Activated CD8-positive, alpha-beta memory T cell treated with anti-CD3 and anti-CD28 coated beads for 24 hours (primary cell): ENCODE measurements around the gene CEP350.
A peak's percentile ranks its signal among the peaks of the same experiment; 100 is the strongest.

Experiments used
- DNase-seq: peaks from one replicate; pipeline ENCODE4 v3.0.0-alpha.2; 2020

Gene CEP350, protein sequence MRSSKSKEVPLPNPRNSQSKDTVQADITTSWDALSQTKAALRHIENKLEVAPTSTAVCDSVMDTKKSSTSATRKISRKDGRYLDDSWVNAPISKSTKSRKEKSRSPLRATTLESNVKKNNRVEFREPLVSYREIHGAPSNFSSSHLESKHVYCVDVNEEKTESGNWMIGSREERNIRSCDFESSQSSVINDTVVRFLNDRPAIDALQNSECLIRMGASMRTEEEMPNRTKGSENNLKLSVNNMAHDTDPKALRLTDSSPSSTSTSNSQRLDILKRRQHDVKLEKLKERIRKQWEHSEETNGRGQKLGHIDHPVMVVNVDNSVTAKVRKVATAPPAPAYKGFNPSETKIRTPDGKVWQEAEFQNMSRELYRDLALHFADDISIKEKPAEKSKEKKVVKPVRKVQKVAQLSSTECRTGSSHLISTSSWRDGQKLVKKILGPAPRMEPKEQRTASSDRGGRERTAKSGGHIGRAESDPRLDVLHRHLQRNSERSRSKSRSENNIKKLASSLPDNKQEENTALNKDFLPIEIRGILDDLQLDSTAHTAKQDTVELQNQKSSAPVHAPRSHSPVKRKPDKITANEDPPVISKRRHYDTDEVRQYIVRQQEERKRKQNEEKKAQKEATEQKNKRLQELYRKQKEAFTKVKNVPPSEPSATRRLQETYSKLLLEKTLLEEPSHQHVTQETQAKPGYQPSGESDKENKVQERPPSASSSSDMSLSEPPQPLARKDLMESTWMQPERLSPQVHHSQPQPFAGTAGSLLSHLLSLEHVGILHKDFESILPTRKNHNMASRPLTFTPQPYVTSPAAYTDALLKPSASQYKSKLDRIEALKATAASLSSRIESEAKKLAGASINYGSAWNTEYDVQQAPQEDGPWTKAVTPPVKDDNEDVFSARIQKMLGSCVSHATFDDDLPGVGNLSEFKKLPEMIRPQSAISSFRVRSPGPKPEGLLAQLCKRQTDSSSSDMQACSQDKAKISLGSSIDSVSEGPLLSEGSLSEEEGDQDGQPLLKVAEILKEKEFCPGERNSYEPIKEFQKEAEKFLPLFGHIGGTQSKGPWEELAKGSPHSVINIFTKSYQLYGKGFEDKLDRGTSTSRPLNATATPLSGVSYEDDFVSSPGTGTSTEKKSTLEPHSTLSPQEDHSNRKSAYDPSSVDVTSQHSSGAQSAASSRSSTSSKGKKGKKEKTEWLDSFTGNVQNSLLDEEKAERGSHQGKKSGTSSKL (N-terminal part only)

DNA sequence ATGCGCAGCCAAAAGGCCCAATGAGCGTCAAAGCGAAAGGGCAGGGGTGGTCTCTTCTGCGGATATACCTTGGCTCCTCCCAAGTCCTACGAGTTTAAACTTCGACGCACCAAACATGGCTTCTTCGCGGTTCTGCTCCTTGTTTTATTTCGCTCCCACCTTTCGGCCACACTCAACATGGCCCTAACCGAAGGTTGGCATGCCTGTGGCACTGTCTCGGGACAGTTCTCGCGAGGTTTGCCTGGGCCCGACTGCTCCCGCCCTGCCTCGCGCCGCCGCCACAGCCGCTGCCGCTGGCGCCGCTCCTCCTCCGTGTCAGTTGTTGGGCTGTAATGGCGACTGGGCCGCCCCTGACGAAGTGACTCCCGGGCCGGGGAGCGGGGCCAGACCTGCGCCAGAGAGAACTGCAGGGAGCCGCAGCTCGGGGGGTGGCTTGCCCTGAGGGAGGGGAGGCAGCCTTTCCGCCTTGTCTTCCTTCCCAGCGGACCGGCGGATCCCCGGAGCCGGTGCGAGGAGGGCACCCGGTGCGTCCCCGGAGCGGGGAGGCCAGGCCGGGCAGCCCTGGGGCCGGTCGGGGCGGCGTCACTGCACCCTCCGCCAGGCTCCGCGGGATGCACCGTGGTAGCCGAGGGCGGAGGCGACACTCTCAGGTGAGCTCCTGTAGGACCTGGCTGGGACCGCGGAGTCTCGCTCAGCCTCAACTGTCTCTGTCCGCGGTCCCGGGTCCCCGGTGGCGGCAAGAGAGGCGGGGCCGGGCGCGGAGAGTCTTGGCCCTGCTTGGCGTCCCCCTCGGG is at the start of gene CEP350:
Gene CEP350 (plus strand): TSS at position 318 of the 794 bp plus-strand sequence. CDS start 31,372 bp downstream, outside the sequence.
- peak; percentile 97 for DNase-seq

DNA sequence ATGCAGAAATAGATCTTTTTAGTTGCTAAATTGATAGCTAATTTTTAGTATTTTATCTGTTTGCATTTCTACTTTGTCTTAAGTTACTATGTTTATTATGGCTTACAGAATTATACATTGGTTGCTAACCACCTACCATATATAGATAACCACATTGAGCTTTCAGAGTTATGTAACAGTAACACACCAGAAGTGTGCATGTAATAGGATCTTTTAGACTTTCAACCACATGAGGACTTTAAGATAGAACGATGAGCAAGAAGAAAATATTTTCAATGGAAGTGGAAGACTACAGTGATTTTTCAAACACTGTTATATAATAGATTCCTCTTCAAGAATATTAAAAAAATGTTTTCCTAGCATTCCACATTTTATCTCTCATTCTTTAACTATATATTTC is 43.7 kb upstream of the CEP350 start:
- DNase-seq: no peak

DNA sequence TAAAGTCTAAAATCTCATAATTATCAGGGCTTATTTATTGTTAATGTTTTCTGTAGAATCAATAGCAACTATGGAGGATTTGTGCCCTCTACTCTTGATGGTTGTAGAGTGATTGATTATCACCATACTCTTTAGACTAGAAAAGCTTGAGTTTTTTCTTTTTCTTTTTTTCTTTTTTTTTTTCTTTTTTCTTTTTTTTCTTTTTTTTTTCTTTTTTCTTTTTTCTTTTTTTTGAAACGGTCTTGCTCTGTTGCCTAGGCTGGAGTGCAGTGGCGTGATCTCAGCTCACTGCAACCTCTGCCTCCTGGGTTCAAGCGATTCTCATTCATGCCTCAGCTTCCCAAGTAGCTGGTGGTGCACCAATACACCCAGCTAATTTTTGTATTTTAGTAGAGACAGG is 42.8 kb upstream of the CEP350 start:
- DNase-seq: no peak

DNA sequence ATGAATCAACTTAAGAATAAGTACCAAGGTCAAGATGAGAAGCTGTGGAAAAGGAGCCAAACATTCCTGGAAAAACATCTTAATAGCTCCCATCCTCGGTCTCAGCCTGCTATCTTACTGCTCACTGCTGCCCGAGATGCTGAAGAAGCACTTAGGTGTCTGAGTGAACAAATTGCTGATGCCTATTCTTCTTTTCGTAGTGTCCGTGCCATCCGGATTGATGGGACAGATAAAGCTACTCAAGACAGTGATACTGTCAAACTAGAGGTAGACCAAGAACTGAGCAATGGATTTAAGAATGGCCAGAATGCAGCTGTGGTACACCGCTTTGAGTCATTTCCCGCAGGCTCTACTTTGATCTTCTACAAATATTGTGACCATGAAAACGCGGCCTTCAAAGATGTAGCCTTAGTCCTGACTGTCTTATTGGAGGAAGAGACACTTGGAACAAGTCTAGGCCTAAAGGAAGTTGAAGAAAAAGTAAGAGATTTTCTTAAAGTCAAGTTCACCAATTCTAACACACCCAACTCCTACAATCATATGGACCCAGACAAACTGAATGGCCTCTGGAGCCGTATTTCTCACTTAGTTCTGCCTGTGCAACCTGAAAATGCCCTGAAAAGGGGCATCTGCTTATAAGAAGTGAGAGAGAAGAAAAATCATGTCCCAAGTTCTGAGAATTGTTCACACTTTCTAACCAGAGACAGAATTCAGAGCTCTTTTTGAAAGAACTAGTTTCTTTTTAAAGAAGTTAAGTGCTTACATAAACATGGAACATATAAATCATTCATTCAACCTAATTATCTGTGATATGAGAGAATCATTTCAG is 36.8 kb upstream of the CEP350 start:
- DNase-seq: no peak

DNA sequence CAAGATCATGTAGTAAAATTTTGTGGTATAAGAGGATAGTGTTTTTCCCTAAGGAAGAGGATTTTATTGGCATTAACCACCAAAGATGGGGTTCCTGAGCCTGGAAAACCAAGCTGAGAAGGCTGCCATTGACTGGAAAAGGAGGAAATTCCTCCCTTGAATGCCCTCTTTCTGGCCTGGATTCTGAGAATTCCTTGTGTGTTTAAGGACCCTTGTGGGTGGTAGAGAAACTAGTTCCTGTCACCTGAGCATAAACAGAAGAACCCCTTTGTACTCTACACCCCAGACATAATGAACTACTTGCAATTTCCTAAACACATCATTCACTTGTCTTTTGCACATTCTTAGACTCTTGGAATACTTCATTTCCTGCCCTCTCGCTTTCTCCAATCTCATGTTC is 33.1 kb upstream of the CEP350 start:
- no peak for DNase-seq

DNA sequence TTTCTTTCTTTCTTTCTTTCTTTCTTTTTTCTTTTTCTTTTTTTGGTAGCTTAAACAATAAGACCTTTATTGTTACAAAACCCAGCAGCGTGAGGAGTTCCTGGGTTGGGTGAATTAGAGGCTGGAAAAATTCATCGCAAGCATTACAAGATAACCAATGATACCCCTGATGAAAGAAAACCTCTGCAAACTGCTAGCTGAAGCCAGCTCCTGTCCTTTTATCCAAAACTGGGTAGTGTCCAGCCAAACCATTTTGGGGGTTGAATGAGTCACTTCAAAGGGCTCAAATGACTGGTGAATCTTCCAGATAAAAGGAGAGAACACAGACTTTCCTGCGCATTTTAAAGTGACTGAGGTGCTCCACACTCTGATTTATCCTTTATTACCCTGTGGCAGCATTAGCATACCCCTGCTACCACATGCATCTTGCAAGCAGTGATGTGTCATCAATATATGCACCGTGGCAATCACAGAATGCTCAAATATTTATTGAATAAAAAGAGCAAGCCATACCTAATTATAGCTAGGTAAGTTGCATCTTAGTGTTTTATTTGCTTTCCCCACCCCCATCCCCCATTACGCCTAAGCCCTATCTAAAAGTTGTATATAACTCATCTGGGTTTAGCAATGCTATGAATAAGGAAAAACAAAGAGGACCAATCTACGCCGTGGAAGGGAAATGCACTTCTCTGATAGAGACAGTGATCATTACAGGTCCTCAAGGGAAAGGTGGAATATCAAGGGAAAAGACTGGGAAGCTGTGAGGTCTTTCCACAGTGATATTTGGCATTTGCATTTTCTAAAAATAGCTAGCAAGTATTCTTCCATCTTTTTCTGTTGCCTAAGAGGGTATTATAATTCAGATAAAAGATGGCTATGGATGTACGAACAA is 32.4 kb upstream of the CEP350 start:
- DNase-seq: no peak

DNA sequence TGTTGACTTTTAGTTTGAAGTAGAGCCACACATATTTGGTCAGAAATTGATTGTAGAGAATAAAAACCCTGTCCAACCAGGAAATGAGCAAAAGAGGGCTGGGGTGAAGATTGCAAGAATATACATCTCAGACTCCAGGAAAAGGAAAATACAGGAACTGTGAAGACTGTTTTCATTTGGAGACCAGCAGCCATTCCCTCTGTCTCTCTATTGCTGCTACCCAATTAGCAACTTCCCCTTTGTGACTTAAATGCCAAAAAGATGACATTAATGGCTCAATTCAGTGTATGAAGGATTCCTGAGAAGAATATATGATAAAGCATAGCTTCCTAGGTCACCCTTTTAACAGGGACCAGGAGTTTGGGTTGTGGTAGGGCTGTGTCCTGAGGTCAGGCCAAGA is 31.6 kb upstream of the CEP350 start:
- no peak for DNase-seq

DNA sequence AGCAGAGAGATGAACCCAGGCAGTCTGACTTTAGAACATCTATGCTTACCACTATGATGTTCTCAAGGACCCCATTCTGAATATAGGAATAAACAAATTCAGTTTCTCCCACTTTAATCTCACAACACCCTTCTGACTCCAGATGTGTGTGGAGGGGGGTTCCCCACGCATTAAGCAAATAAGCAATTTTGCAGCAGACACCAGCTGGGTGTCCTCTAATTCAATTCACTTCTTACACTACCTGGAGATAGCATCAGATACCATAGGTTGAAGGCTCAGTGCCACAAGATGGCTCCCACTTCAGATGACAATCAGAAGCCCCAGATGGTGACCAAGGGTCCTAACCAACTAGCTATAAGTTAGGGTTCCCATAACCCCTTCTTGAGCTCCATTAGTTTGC is 30.3 kb upstream of the CEP350 start:
- DNase-seq: no peak

DNA sequence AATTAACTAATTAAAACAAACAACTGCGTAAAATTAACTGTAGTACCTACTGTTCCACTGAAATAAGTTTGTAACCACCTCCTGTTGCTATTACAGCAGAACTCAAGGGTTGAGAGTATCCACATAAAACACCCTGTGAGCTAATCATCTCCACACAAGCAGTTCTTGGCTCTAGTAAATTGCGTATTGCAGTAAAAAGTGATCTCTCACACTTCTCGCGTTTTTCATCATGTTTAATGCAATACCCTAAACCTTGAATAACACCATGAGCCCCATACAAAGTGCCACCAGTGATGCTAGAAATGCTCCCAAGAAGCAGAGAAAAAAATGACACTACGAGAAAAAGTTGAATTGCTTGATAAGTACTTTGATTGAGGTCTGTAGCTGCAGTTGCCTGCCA is 29.3 kb upstream of the CEP350 start:
- DNase-seq: no peak

DNA sequence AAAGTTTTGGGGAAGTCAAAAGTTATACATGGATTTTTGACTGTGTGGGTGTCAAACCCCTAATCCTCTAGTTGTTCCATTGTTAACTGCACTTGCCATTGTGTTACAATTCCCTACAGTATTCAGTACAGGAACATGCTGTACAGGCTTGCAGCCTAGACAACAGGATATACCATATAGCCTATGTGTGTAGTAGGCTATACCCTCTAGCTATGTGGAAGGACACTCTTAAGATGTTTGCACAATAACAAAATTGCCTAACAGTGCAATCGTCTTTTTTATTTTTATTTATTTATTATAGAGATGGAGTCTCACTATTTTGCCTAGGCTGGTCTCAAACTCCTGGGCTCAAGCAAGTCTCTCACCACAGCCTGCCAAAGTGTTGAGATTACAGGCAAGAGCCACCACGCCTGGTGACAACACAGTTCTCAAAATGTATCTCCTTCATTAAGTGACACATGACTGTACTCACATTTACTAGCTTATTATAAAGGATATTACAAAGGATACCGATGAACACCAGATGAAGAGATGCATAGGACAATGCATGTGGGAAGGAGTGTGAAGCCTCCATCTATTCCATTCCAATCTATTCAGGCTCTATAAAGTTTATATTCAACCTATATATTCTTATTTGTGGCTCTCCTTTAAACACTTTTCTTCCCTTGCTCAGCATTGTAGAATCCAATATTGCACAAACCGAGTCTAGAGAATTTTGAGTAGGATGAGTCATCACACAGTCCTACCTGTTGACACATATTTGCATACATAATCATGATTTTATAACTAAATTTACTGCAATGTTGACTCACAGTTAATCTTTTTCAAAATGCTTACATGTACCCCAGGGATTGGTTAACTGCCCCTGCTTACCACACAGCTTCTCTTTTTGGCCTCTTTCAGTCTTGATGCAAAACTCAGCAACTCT is 28.4 kb upstream of the CEP350 start:
- DNase-seq: no peak

DNA sequence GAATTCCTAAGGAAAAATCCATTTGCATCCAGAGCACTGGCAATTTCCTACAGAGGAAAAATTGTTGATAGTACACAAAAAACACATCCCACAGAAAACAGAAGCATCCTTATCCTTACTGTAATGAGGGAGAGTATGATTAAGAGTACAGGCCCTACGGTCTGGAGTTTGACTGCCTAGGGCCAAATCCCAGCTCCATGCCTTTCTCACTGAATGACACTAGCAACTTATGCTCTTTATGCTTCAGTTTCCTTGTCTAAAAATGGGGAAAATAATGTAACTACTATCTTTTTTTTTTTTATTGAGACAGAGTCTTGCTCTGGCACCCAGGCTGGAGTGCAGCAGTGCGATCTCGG is 27.8 kb upstream of the CEP350 start:
- DNase-seq: no peak

DNA sequence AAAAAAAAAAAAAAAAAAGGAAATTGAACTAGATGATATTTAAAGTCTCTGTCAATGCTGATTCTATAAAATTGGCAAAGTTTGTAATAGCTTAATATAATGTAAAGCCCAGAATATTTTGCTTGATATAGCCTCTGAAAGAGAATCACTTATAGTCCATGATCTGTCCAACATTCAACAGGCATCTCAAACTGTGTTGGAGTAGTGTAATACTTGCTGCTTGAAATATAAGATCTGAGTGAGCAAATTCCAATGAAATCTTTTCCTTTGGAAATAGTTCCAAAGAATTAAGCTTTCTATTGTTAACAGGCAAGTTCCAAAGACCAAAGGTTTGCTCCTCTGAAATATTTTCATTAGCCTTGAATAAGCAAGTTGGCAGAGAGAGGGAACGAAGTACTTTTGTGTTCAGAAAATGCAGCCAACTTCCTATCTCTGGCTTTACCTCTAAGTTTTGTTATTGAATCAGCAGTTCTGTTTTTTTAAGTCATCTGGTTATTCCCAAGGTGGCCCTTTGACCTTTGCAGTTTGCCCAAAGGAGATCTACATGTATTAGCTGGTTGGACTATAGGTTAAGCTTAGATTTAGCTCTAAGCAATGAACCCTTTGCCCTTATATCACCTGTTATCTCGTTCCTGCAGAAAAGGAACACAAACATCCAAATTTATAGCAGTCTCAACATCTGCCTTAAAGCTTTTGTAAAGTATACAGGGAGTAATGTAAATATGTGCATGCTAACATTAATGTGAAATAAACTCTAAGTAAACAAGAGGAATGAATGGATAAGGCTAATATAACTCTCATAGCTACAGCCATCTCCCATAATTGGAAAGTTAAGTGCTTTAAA is 24.4 kb upstream of the CEP350 start:
- no peak for DNase-seq

DNA sequence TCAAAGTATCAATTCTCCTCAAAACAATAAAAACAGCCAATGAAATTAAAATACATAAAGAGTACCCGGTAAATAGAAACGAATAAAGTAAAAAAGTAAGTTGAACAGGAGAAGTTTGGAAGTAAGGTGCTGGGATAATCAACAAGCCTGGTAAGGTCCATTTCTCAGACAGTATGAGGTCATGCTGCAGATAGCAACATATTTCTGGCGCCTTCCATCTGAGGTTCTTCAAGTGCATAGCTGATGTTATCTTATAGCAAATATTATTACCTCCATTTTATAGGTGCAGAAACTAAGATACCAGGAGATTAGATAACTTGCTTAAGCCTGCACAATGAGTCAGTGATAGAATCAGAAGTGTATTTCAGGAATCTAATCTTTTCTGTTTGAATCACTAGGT is 23.7 kb upstream of the CEP350 start:
- no peak for DNase-seq

DNA sequence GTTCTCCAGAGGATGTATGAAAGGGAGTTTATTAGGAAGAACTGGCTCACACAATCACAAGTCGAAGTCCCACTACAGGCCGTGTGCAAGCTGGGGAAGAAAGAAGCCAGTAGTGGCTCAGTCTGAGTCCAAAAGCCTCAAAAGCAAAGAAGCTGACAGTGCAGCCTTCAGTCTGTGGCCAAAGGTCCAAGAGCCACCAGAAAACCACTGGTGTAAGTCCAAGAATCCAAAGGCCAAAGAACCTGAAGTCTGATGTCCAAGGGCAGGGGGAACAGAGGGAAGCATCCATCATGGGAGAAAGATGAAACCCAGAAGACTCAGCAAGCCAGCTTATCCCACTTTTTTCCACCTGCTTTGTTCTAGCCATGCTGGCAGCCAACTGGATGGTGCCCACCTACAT is 21.4 kb upstream of the CEP350 start:
- no peak for DNase-seq

DNA sequence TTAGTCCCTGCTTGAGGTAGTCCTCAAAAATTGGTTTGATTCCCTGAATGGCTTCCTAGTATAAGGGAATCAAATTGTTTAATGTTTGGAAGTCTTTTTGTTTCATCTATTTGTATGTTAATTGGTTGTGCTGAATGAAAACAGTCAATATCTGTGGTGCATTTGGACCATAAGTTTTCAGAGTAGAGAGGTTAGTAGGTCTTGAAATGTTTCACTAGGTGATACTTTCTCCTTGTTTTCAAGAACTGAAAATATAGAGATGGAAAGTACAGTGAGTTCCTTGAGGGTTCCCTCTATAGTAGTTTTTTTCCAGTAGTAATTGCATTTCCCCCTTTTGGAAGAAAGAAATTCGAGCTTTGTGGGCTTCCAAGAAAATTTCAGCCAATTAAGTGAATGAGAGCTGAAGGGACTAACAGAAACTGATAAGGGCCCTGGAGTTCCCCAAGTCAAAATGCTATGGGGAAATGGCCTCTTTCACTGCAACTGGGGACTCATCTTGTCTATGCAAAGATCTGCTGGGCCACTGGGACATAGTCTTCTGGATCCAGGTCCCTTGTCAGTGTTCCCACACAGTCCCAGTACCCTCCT is 18.6 kb upstream of the CEP350 start:
- DNase-seq: no peak

DNA sequence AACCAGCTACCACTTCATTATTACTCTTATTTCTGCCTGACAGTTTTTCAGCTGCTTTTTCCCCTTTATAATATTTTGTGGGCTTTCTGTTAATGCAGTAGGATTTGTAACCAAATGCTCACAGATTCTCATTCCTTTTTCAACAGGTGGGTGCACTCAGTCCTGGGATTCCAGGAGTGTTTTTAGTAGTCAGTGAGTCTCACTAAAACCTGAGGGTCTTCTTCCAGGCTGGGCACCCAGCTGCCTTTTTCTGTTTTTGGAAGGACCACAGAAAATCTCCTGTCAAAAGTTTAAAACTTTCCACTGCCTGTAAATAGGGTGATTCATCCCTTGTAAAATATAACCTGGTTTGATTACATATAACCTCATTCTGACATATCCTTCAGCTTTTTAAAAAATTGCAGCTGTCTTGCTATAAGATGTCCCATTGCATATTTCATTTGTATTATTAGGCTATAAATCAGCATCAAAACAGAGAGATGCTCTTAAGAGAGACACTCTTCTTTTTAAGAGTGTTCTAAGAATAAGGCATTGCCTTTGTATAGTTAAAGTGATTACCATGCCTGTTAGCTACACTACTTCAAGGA is 16.8 kb upstream of the CEP350 start:
- DNase-seq: no peak

DNA sequence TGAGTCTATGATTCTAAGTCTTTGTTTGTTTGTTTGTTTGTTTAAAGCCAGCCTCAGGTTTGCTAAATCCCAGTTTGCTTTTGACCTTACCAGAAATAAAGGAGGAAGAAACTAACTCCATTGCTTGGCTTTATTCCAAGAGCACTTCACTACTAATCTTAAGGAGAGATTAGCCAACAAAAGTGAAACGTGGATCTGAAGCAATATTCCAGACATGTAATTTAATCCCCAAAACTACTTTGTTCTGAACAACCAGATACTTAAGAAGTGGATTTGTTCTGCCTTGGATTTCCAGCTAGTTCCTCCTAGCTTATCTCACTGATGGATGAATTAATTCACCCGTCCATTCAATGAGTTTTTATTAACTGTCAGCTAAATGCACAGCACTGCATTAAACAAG is 15.9 kb upstream of the CEP350 start:
- DNase-seq: no peak

DNA sequence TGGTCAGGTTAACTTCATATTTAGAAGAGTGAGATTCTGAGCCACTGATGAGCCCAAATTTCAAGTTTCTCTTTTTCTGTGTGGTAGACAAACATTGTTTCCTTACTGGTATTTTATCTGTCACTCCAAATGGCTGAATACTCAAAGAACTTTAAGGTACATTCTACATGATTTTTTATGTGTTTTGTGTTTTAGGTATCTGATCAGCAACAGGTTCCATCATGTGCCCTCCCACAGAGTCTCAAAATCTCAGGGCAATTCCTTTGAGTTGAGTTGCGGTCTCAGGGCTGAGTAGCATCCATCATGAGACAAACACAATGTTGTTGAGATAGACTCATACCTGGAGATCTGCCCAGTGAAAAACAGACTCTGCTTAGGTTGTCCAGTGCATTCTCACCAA is 14.7 kb upstream of the CEP350 start:
- no peak for DNase-seq
